NT2/D1 (cell line): ENCODE measurements around the gene RBPJ.
"Not testable (repeated sequence)": the region's sequence is repeated elsewhere in the genome, so short reads cannot be mapped to it uniquely, and the experiment has no call there.

Experiments
- DNase-seq: peaks from one replicate; pipeline ENCODE4 v3.0.0-alpha.2; 2011; ENCODE audit warnings: low read depth, low spot score
- H3K27me3 ChIP-seq: 2 replicates; pipeline ENCODE4 v1.6.0; 2011; ENCODE audit warnings: mild to moderate bottlenecking; ENCODE audit not compliant: insufficient read length, insufficient read depth
- H3K36me3 ChIP-seq: 2 replicates; pipeline ENCODE4 v1.6.1; 2011; ENCODE audit warnings: mild to moderate bottlenecking, low read length, mixed read lengths; ENCODE audit not compliant: insufficient read depth, insufficient read length
- H3K4me1 ChIP-seq: 2 replicates; pipeline ENCODE4 v1.5.1; 2011; ENCODE audit not compliant: insufficient read depth, insufficient read length
- H3K4me3 ChIP-seq: 2 replicates; pipeline ENCODE4 v1.5.1; 2011; ENCODE audit warnings: low read depth; ENCODE audit not compliant: insufficient read length
- H3K9ac ChIP-seq: 2 replicates; pipeline ENCODE4 v1.6.0; 2011; ENCODE audit warnings: low read depth; ENCODE audit not compliant: insufficient read length
- H3K9me3 ChIP-seq: 2 replicates; pipeline ENCODE4 v1.5.1; 2011; ENCODE audit warnings: mild to moderate bottlenecking, low read length; ENCODE audit not compliant: insufficient read depth
- SUZ12 ChIP-seq: IDR thresholded peaks from 2 replicates; pipeline ENCODE4 v1.6.1; 2011; ENCODE audit not compliant: insufficient read length, insufficient read depth; ENCODE audit errors: extremely low read depth
- YY1 ChIP-seq: IDR thresholded peaks from 2 replicates; pipeline ENCODE4 v1.6.1; 2011; ENCODE audit not compliant: insufficient read length, insufficient read depth
- ZNF274 ChIP-seq: IDR thresholded peaks from 2 replicates; pipeline ENCODE4 v1.6.1; 2011; ENCODE audit warnings: mild to moderate bottlenecking, low read depth, low read length

The RBPJ gene

DNA sequence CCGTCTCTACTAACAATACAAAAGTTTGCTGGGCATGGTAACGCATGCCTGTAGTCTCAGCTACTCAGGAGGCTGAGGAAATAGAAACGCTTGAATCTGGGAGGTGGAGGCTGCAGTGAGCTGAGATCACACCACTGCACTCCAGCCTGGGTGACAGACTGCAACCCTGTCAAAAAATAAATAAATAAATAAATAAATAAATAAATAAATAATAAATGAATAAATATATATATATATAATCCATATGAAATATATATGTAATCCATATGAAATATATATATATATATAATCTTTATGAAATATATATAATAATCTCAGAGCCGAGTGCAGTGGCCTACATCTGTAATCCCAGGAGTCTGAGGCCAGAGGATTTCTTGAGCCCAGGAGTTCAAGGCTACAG lies 17.8 kb upstream of the RBPJ start:
- DNase-seq, result no peak
- Histone ChIP-seq H3K27me3 (no peaks in the 10 kb centered on the region), H3K9me3 (no peaks in the 10 kb centered on the region), H3K36me3 (no peaks in the 10 kb centered on the region), H3K4me3 (no peak overlapping the region), H3K4me1 (no peaks in the 10 kb centered on the region), H3K9ac (no peak overlapping the region)
- TF ChIP-seq YY1 (no peak), SUZ12 (no peak), ZNF274 (no peak)

DNA sequence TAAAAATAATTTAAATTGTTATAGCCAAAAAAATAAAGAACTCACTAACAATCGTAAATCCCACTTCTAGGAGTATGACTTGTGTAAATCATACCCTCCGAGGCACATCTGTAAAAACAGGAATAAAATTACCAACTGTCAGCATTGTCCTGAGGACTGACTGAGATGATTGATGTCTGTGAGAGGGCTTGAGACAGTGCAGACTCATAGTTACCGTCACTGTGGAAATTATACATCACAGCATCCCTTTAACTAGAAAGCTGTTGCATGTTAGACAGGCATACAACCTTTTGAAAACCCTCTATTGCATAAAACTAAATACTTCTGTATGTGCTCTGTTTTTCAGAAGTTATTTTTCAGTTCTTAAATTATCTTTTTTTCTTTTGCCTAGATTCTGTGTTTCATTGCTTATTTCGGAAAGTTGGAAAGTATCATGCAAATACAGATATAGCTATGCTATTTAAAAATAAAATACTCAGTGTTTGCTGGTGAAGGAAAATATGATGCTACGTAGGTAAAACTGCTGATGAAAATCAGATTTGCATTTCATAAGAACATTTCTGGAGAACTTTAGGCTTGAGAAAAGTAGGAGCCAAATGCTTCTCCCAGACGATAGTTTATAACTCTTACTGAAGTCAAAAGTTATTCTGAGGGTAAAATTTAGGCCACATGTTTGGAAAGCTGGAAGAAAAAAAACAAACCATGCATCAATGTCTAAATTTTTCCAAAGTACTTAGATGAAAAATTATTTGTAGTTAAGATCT lies 13.6 kb upstream of the RBPJ start:
- DNase-seq, result no peak
- H3K9ac ChIP-seq, result no peak overlapping the region
- no peaks in the 10 kb centered on the region for H3K9me3 ChIP-seq
- no peaks in the 10 kb centered on the region for H3K4me1 ChIP-seq
- no peak for TF ChIP-seq YY1
- no peak for TF ChIP-seq ZNF274
- no peak for TF ChIP-seq SUZ12
- no peaks in the 10 kb centered on the region for H3K36me3 ChIP-seq
- H3K4me3 ChIP-seq, result no peak overlapping the region
- no peaks in the 10 kb centered on the region for H3K27me3 ChIP-seq

DNA sequence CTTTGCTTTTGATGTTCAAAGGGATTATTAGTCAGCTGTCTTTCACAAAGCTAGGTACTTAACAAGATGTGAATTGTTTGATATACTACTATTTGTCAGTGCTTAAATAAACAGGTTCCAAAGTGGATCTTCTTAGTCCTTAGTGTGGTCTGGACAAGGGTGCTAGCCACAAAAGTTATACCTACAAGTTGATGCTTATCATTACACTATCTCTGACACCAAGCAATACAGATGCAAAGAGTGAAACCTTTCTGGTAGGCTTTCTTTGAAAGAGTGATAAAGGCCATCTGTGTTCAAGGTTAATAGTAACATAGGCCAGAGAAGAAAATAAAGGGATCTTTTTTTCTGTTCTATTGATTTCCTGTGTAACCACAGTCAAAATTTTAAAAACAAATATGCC lies 12.2 kb upstream of the RBPJ start:
- no peak overlapping the region for H3K4me3 ChIP-seq
- H3K36me3 ChIP-seq, result no peaks in the 10 kb centered on the region
- H3K9ac ChIP-seq, result no peak overlapping the region
- no peak for TF ChIP-seq YY1
- TF ChIP-seq ZNF274, result no peak
- TF ChIP-seq SUZ12, result no peak
- no peak for DNase-seq
- H3K9me3 ChIP-seq, result no peaks in the 10 kb centered on the region
- H3K4me1 ChIP-seq, result no peaks in the 10 kb centered on the region
- no peaks in the 10 kb centered on the region for H3K27me3 ChIP-seq

DNA sequence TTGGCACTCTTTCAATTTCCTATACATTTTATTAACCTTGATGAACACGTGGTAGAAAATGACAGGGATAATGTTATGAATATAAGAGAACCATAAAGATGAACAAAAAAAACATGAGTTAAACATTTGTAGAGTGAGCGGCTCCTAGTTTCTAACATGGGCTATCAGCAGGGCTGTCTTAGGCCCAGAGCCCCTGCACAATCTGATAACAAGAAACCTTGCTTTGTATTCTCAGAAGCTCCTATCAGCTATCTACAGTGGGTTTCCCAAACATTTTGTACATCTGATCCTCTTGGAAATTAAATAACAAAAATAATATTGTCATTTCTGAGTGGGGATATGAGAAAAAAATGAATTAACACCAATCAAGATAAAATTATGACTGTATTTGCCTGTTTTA lies 10.6 kb upstream of the RBPJ start:
- peaks cover 12% of the 10 kb centered on the region; the same call in 1 of the 2 replicates for H3K9me3 ChIP-seq
- no peaks in the 10 kb centered on the region for H3K4me1 ChIP-seq
- no peak for DNase-seq
- H3K36me3 ChIP-seq, result no peaks in the 10 kb centered on the region
- TF ChIP-seq YY1 (no peak), SUZ12 (no peak), ZNF274 (no peak)
- no peaks in the 10 kb centered on the region for H3K27me3 ChIP-seq
- no peak overlapping the region for H3K9ac ChIP-seq
- no peak overlapping the region for H3K4me3 ChIP-seq

DNA sequence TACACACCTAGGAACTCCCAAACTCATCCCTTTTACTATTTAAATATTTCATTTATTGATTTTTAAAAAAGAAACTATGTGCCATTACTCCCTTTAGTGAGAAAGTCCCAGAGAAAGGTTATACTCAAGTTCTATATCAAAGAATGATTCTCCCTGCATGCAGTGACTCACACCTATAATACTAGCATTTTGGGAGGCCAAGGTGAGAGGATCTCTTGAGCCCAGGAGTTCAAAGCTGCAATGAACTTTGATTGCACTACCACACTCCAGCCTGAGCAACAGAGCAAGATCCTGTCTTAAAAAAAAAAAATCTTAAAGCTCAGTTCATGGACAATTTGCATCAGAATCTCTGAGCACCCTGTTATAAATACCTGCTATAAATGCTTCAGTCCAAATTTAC lies 9.2 kb upstream of the RBPJ start:
- no peak overlapping the region for H3K4me3 ChIP-seq
- H3K36me3 ChIP-seq, result no peaks in the 10 kb centered on the region
- no peak overlapping the region for H3K9ac ChIP-seq
- H3K27me3 ChIP-seq, result no peaks in the 10 kb centered on the region
- DNase-seq, result no peak
- H3K9me3 ChIP-seq, result peaks cover 20% of the 10 kb centered on the region; the same call in 1 of the 2 replicates
- TF ChIP-seq ZNF274, result no peak
- TF ChIP-seq YY1, result no peak
- no peak for TF ChIP-seq SUZ12
- no peaks in the 10 kb centered on the region for H3K4me1 ChIP-seq

DNA sequence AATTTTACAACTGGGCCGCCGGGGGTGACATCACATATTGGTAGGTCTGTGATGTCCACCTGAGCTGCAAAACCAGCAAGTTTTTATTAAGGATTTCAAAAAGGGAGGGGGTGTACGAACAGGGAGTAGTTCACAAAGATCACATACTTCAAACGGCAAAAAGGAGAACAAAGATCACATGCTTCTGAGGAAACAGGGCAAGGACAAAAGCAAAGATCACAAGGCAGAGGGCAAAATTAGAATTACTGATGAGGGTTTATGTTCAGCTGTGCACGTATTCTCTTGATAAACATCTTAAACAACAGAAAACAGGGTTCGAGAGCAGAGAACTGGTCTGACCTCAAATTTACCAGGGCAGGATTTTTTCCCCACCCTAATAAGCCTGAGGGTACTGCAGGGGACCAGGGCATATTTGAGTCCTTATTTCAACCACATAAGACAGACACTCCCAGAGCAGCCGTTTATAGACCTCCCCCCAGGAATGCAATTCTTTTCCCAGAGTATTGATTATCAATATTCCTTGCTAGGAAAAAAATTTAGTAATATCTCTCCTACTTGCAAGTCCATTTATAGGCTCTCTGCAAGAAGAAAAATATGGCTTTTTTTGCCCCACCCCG lies 5.4 kb upstream of the RBPJ start:
- H3K4me3 ChIP-seq, DNase-seq, H3K27me3 ChIP-seq, H3K36me3 ChIP-seq, H3K9ac ChIP-seq, H3K4me1 ChIP-seq: not testable (repeated sequence)
- H3K9me3 ChIP-seq, result peaks cover 20% of the 10 kb centered on the region; the same call in 1 of the 2 replicates

DNA sequence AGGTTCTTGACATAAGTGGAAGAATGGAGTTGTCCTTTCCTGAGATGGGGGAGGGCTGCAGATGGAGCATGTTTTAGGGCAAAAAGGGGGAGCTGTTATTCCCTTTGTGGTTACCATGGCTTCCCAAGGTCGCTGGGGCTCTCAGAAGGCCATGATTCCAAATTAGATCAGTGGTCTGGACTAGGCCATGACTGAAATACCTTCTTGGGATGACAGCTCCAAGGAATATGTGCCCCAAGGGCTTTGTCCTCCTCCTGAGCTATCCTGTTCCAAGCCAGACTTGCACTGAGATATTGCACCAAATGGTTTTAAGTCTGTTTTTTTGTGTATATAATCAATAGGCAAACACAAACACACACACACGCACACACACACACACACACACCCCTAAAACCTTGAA lies 3.0 kb upstream of the RBPJ start:
- H3K9ac ChIP-seq, result no peak overlapping the region
- H3K36me3 ChIP-seq, result no peaks in the 10 kb centered on the region
- no peaks in the 10 kb centered on the region for H3K4me1 ChIP-seq
- TF ChIP-seq YY1 (no peak), ZNF274 (no peak), SUZ12 (no peak)
- H3K4me3 ChIP-seq, result no peak overlapping the region
- H3K27me3 ChIP-seq, result no peaks in the 10 kb centered on the region
- peaks cover 20% of the 10 kb centered on the region; the same call in 1 of the 2 replicates for H3K9me3 ChIP-seq
- no peak for DNase-seq
